HepG2 (cell line): ENCODE results near the gene ABAT. TPM values are rescaled to one million over a fixed set of nuclear protein-coding genes. Genes with fewer than 3 reads are reported as not detected.

Experiments used
- AHR ChIP-seq: IDR thresholded peaks from 2 replicates; pipeline ENCODE4 v1.6.1; 2018; ENCODE audit warnings: missing genetic modification reagents, missing compliant biosample characterization
- BORCS8-MEF2B ChIP-seq: sonication (generic); formaldehyde crosslinking; IDR thresholded peaks from 2 replicates; pipeline ENCODE4 v1.8.0; 2022; ENCODE audit warnings: mild to moderate bottlenecking, missing genetic modification reagents
- CEBPB ChIP-seq: IDR thresholded peaks from 2 replicates; pipeline ENCODE4 v1.6.1; 2011; ENCODE audit warnings: low read depth, low read length, improper control_type of control experiment, borderline replicate concordance
- DMTF1 ChIP-seq: sonication (generic); formaldehyde crosslinking; IDR thresholded peaks from 2 replicates; pipeline ENCODE4 v1.4.0; 2020; ENCODE audit warnings: mild to moderate bottlenecking, missing genetic modification reagents
- HIVEP1 ChIP-seq: sonication (generic); formaldehyde crosslinking; IDR thresholded peaks from 2 replicates; pipeline ENCODE4 v1.4.0; 2020; ENCODE audit warnings: mild to moderate bottlenecking, missing genetic modification reagents
- HOXA3 ChIP-seq: sonication (generic); formaldehyde crosslinking; IDR thresholded peaks from 2 replicates; pipeline ENCODE4 v1.5.0; 2020; ENCODE audit warnings: missing genetic modification reagents
- MTA1 ChIP-seq: sonication (generic); formaldehyde crosslinking; IDR thresholded peaks from 2 replicates; pipeline ENCODE4 v1.4.0; 2020; ENCODE audit warnings: missing genetic modification reagents, mild to moderate bottlenecking, borderline replicate concordance
- RFXANK ChIP-seq: IDR thresholded peaks from 2 replicates; pipeline ENCODE4 v1.6.1; 2016
- TEAD3 ChIP-seq: optimal IDR thresholded peaks from 2 replicates; pipeline ENCODE3; 2016; ENCODE audit warnings: borderline replicate concordance
- ZBTB38 ChIP-seq: sonication (generic); formaldehyde crosslinking; IDR thresholded peaks from 2 replicates; pipeline ENCODE4 v1.5.1; 2020; ENCODE audit warnings: mild to moderate bottlenecking, missing genetic modification reagents
- ZBTB39 ChIP-seq: sonication (generic); formaldehyde crosslinking; IDR thresholded peaks from 2 replicates; pipeline ENCODE4 v1.5.0; 2020; ENCODE audit warnings: missing genetic modification reagents
- ZNF142 ChIP-seq: sonication (generic); formaldehyde crosslinking; IDR thresholded peaks from 2 replicates; pipeline ENCODE4 v1.4.0; 2020; ENCODE audit warnings: missing genetic modification reagents
- ZNF18 ChIP-seq: sonication (generic); formaldehyde crosslinking; IDR thresholded peaks from 2 replicates; pipeline ENCODE4 v1.8.0; 2022; ENCODE audit warnings: mild to moderate bottlenecking, missing genetic modification reagents; ENCODE audit not compliant: insufficient replicate concordance
- ZNF275 ChIP-seq: sonication (generic); formaldehyde crosslinking; IDR thresholded peaks from 2 replicates; pipeline ENCODE4 v1.8.0; 2022; ENCODE audit warnings: missing genetic modification reagents, mild to moderate bottlenecking, inconsistent platforms, borderline replicate concordance
- ZNF501 ChIP-seq: sonication (generic); formaldehyde crosslinking; IDR thresholded peaks from 2 replicates; pipeline ENCODE4 v1.5.1; 2020; ENCODE audit warnings: mild to moderate bottlenecking, moderate library complexity, missing genetic modification reagents
- ZNF557 ChIP-seq: sonication (generic); formaldehyde crosslinking; IDR thresholded peaks from 2 replicates; pipeline ENCODE4 v1.4.0; 2020; ENCODE audit warnings: missing genetic modification reagents
- polyA plus RNA-seq, 8 experiments: library from polyadenylated mRNA; depleted of rRNA in 3 of 8; stranded (reverse) in 7 of 8; unstranded in 1 of 8; fragments of >200 nt; fragmentation: Illumina TruSeq in 4 of 8; extraction: Trizol in 4 of 8; gene quantifications; 2 replicates each; pipeline versions ENCODE4 v1.2.1 to v1.2.3, GENCODE V29; 2011 to 2016; ENCODE audit warnings: low read depth in 4 of 8, missing spikeins in 1 of 8, mixed read lengths in 1 of 8; ENCODE audit not compliant: insufficient read depth in 1 of 8
- total RNA-seq, 5 experiments: library from RNA; depleted of rRNA; stranded (reverse); fragments of >200 nt; fragmentation: Illumina TruSeq; extraction: Trizol; gene quantifications; 2 replicates each; pipeline ENCODE4 v1.2.3, GENCODE V29; 2016; ENCODE audit warnings: low read depth in 1 of 5

The ABAT gene
- total and polyA plus RNA-seq, 2 of the 13 experiments (the other 11 are each of a cell fraction or from before 2014, with no cell fraction given), result 47.6 to 97.3 TPM

- TF ChIP-seq ZNF142, result no peak
- no peak for TF ChIP-seq MTA1 (CRISPR knock-in tag)
- TF ChIP-seq ZBTB39 (CRISPR knock-in tag), result no peak
- TF ChIP-seq HOXA3 (CRISPR knock-in tag), result no peak
- TF ChIP-seq ZBTB38 (CRISPR knock-in tag), result peak; percentile 64; the same call in 1 of the 2 replicates
- peak; percentile 22 for TF ChIP-seq TEAD3
- TF ChIP-seq HIVEP1, result 0 out of 2 replicates have a peak, but pooled peaks have one; percentile 20
- TF ChIP-seq ZNF501 (CRISPR knock-in tag), result no peak
- no peak for TF ChIP-seq ZNF275 (CRISPR knock-in tag)
- no peak for TF ChIP-seq RFXANK (CRISPR knock-in tag)
- no peak for TF ChIP-seq ZNF18 (CRISPR knock-in tag)
- peak; percentile 13; the same call in 1 of the 2 replicates for TF ChIP-seq BORCS8-MEF2B (CRISPR knock-in tag)
- TF ChIP-seq ZNF557 (CRISPR knock-in tag), result no peak
- TF ChIP-seq CEBPB, result no peak
- no peak for TF ChIP-seq DMTF1 (CRISPR knock-in tag)
- no peak for TF ChIP-seq AHR (CRISPR knock-in tag)
These were observed 65.7 kb downstream of the ABAT start (continued) for GRCh38 chr16:8739989-8740704.
